ENCODE data around the gene TEAD1.

DNA sequence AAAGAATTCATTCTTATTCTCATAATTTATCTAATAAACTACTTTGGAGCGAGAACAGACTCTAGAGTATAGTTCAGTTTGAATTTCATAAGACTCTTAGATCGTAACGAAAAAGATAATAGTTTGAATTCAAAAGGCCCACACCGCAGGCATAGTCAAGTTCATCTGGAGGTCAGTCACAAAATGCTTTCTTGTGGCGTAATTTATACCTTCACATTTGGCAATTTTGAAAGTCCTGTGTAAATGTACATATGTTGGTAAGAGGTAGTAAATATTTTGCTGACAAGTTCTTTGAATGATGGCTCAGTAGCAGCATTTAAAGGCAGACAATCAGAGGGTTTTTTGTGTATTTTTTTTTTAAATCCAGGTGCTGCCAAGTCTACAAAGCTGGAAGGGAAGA, 88.1 kb downstream of the TEAD1 start:
- TF ChIP-seq, protein P1, sequence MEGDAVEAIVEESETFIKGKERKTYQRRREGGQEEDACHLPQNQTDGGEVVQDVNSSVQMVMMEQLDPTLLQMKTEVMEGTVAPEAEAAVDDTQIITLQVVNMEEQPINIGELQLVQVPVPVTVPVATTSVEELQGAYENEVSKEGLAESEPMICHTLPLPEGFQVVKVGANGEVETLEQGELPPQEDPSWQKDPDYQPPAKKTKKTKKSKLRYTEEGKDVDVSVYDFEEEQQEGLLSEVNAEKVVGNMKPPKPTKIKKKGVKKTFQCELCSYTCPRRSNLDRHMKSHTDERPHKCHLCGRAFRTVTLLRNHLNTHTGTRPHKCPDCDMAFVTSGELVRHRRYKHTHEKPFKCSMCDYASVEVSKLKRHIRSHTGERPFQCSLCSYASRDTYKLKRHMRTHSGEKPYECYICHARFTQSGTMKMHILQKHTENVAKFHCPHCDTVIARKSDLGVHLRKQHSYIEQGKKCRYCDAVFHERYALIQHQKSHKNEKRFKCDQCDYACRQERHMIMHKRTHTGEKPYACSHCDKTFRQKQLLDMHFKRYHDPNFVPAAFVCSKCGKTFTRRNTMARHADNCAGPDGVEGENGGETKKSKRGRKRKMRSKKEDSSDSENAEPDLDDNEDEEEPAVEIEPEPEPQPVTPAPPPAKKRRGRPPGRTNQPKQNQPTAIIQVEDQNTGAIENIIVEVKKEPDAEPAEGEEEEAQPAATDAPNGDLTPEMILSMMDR (conservative IDR thresholded peaks at IDR 0.05) = no peak
- no peak for TF ChIP-seq ZFX (IDR thresholded peaks at IDR 0.05)
